Spleen (tissue), 7 donors: ENCODE measurements around the gene TOM1L2.
"Not testable (repeated sequence)": the region's sequence is repeated elsewhere in the genome, so short reads cannot be mapped to it uniquely, and the experiment has no call there.

ENCODE experiments used
- POLR2A ChIP-seq, 3 donors: fragments of 450-650 bp; IDR thresholded peaks; one replicate each; pipeline ENCODE4 v1.5.1; 2017; ENCODE audit warnings: antibody characterized with exemption in 3 of 3, mild to moderate bottlenecking in 1 of 3
- TF ChIP-seq, protein P1 (sequence below), 11 experiments: fragments of 200-600 bp in 7 of 11; fragments of 450-650 bp in 4 of 11; sonication (generic) in 4 of 11; IDR thresholded peaks in 8 of 11; conservative IDR thresholded peaks in 3 of 11; 1 replicate in 7 of 11; 2 replicates in 4 of 11; pipeline versions ENCODE4 v1.4.0 to v1.8.0; 2016 to 2021; ENCODE audit warnings: antibody characterized with exemption in 11 of 11, inconsistent platforms in 4 of 11, mild to moderate bottlenecking in 1 of 11
- donor health status: DM: no; HTN: no; CAD: no; lungs with moderate emphysema.
- donor health status: DM: no; HTN: no; CAD: no.
- donor health status: DM: no; HTN: no; CAD: no.

- TF ChIP-seq POLR2A (IDR thresholded peaks at IDR 0.05) = not testable (repeated sequence)
- TF ChIP-seq, protein P1, sequence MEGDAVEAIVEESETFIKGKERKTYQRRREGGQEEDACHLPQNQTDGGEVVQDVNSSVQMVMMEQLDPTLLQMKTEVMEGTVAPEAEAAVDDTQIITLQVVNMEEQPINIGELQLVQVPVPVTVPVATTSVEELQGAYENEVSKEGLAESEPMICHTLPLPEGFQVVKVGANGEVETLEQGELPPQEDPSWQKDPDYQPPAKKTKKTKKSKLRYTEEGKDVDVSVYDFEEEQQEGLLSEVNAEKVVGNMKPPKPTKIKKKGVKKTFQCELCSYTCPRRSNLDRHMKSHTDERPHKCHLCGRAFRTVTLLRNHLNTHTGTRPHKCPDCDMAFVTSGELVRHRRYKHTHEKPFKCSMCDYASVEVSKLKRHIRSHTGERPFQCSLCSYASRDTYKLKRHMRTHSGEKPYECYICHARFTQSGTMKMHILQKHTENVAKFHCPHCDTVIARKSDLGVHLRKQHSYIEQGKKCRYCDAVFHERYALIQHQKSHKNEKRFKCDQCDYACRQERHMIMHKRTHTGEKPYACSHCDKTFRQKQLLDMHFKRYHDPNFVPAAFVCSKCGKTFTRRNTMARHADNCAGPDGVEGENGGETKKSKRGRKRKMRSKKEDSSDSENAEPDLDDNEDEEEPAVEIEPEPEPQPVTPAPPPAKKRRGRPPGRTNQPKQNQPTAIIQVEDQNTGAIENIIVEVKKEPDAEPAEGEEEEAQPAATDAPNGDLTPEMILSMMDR (IDR thresholded peaks at IDR 0.05 in 8 of 11, conservative IDR thresholded peaks at IDR 0.05 in 3 of 11) = not testable (repeated sequence)
Observed at GRCh38 chr17:17995887-17996286, 23.7 kb upstream of the TOM1L2 start.
